ENCODE results near the gene PCBP3.
A peak's percentile ranks its signal among the peaks of the same experiment; 100 is the strongest.

PCBP3 gene

GRCh38 chr21:45875416-45875760 lies 231.9 kb downstream of the PCBP3 start:
- no peak for DNase-seq (ENCODE audit: low read depth)

DNA sequence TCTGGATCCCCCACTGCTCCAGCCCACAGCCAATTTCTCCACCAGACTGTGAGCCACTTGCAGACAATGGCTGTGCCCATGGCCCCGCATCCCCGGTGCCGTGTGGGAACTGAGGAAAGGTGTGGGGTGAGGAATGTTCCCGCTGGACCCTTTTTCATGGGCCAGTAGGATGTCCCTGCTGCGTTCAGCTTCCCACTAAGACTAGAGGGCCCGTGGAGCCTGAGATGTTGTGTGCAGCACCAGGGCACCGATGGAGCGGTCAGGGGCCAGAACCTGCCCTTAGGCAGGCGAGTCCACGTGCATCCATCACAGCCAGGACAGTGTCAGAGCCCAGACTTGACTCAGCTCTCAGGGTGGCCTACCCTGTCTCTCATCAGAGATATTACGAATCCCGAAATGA lies 232.4 kb downstream of the PCBP3 start:
- DNase-seq (ENCODE audit: low read depth): no peak

GRCh38 chr21:45876381-45877170 lies 233.1 kb downstream of the PCBP3 start:
- DNase-seq (ENCODE audit: low read depth): no peak

DNA sequence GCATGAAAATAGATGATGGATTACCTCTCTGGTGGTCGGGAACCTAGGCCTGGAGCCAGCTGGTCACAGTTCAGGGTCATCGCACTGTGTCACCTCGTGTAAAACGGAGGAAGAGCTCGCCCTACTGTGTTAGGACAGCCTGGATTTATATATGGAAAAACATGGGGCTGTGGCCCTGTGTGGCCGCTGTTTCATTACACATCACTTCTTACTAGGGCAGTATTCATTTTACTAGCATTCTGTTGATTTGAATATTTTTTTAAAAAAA lies 233.6 kb downstream of the PCBP3 start:
- DNase-seq (ENCODE audit: low read depth): no peak

DNA sequence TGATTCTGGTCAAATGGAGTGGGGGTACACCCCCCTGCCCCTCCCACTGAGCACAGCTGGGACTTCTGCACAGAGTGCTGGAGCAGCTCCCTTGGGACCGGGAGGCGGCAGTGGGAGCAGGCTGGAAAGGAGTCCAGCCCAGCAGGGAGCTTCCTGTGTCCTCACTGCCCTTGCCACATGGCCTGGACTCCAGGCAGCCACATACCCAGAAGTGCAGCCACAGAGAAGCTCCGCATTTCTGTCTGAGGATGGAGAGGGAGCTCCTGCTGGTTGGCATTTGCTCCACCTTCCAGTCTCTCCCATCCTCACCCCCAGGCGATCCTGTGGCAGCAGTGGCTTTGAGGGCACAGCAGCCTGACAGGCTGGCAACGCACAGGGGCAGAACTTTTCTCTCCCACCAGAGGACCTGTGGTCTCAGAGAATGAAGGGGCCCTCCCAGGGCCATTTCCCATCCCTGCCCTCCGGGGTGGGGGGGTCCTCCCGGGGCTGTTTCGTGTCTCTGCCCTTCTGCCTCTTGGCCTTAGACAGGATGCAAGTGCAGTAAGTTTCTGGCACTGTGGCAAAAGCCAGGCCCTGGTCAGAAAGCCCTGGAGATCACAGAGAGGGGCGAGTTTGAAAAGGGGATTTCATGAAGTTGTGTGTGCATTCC lies 234.4 kb downstream of the PCBP3 start:
- DNase-seq (ENCODE audit: low read depth): no peak

DNA sequence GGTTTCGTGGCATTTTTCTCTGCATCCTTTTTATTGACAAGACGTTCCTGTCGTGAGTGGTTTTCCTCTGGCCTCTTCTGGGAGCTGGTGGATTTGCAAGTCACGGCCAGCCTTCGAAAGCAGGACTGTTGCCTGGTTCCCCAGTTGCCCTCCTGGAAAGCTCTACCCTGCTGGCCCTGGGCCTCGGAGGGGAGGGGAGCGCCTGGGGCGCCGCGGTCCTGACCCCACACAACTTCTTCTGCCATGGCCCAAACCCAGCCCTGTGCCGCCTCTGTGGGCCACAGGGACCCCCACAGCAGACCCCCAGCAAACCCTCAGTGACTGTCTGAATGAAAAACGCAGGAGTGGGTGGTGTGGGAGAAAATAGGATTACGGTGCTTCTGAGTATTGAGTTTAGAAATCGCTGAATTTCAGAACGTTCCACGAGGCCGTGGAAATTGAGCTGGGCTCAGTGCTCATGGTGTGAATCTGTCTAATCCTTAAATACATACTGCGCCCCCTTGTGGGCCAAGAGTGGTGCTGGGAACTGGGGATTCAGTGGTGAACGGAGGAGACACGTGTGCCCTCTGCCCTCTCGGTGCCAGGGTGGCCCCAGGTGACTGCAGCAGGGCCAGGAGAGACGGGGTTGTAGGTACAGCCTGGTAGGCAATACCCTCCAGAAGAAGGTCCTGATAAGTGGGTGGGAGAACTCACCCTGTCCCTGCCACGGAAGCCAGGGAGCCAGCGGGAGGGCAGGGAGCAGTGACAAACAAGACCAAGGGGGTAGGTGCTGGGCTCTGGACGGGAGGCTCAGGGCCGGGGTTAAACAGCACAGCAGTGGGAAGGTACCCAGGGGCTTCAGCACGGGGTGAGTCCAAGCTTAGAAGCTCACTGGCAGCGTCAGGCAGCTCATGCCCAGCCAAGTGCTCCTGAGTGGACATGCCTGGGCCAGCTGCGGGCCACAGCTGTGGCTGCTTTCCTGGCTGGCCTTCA lies 236.9 kb downstream of the PCBP3 start:
- peak; percentile 51 for DNase-seq (ENCODE audit: low read depth)

GRCh38 chr21:45882645-45883044 lies 239.1 kb downstream of the PCBP3 start:
- no peak for DNase-seq (ENCODE audit: low read depth)

DNA sequence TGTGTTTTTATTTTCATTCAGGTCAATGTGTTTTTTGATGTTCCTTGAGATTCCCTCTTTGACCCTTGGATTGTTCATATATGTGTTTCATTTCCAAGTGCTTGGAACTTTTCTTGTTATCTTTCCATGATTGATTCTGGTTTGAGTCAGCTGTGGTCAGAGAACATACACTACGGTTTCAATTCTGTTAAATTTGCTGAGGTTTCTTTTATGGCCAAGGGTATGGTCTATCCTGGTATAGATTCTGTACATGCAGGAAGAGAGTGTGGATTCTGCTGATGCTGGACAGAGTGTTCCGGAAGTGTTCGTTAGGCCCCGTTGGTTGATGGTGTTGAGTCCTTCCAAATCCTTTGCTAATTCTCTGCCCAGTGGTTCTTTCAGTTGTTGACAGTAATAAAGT lies 239.6 kb downstream of the PCBP3 start:
- DNase-seq (ENCODE audit: low read depth): no peak

DNA sequence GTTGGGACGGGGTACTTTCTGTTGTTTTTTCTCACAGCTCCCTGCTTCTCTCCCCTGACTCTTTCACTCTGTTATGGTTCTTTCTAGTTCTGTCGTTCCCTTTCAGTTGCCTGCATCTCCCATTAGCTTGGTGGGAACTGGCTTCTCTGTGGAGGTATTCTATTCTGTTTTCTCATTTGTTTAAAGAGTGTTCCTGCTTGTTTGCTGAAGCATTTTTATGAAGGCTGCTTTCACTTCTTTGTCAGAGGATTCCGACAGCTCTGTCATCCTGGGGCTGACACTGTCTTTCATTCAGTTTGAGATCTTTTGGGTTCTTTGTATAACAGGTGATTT lies 242.0 kb downstream of the PCBP3 start:
- DNase-seq (ENCODE audit: low read depth): no peak

- DNase-seq (ENCODE audit: low read depth): peak; percentile 13
Observed at GRCh38 chr21:45885930-45886601, 242.5 kb downstream of the PCBP3 start.

DNA sequence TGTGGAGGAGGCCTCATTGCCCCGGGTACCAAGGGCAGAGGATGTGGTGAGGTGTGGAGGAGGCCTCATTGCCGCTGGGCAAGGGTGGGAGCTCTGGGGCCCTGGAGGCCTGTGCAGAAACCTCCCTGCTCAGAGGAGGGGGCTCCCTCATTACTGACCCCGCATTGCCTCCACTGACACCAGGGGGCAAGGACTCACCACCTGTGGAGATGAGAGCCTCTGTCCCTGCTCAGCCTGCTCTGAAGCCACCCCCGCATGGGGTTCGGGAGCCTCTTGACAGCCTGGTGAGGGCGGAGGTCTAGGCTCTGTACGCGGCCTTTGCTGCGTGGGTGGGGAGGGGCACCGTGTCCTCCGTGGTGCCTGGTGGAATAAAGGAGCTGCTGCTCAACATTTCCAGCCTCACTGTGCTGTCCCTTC lies 243.1 kb downstream of the PCBP3 start:
- no peak for DNase-seq (ENCODE audit: low read depth)

- DNase-seq (ENCODE audit: low read depth): no peak
Observed at GRCh38 chr21:45887120-45887611, 243.6 kb downstream of the PCBP3 start.

GRCh38 chr21:45887788-45888187 lies 244.3 kb downstream of the PCBP3 start:
- DNase-seq (ENCODE audit: low read depth): no peak

GRCh38 chr21:45888386-45889009 lies 245.0 kb downstream of the PCBP3 start:
- no peak for DNase-seq (ENCODE audit: low read depth)

DNA sequence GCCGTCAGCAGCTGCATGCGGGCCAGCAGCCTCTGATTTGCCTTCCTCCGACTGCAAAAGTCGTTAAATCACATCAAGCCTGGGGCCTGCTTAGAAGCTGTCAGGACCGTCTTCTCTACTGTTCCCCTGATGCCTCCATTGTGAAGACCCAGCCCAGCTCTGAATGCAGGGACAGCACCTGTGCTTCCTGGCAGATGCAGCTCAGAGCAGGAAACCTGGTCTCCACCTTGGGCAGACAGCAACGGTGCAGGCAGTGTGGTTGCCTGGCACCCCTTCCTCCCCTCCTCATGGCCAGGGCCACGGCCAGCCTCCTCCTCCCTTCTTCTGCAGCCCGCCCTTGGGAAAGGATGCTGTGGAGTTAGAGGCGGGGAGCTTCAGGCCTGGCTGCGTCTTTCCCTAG lies 245.7 kb downstream of the PCBP3 start:
- DNase-seq (ENCODE audit: low read depth): no peak

DNA sequence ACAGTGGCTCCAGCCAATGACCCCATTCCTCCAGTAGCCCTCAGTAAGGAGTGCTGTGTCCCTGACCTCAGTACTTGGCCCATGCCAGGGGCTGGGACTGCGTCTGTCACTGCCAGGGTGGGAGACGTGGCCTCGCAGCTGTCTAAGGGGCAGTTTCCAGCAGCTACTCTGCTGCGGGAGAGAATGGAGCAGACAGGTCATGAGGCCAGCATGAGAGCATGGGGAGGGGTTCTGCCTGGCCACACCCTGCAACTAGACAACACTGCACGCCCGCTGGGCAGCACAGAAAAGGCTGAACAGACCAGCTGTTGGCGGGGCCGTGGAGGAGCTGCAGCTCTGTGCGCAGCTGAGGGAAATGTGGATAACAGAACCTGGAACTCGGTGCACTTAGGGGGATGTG lies 246.4 kb downstream of the PCBP3 start:
- no peak for DNase-seq (ENCODE audit: low read depth)

DNA sequence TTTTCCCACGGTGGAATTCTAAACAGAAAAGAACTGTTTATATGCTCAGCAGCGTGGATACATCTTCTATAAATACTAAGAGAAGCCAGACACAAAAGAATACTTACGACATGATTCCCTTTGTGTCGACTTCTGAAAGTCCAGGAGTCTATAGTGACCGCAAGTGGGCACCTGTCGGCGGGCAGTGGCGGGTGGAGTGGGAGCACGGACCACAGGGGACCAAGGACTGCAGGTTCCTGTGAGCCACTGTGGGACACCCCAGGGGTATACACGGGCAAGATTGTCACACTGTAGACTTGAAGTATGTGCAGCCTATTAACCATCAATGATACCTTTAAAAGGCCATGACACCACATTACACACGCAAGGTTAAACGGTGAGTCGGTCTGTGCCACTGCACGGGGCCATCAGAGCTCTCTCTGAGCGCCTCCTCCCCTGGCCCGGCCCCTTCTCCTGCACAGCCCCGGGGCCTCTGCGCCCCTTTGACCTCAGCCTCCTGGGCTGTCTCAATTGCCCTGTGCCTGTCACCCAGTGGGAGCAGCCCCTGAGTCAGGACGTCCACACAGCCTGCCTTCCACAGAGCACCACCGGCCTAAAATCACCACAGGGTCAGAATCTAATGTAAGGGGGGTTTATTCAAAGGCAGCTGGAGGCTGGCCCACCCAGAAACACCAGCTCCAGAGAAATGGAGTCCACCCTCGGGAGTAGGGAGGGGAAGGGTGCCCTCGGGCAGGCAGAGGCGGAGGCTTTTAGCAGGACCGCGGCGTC lies 248.0 kb downstream of the PCBP3 start:
- no peak for DNase-seq (ENCODE audit: low read depth)

GRCh38 chr21:45892156-45892915 lies 248.8 kb downstream of the PCBP3 start:
- no peak for DNase-seq (ENCODE audit: low read depth)

DNA sequence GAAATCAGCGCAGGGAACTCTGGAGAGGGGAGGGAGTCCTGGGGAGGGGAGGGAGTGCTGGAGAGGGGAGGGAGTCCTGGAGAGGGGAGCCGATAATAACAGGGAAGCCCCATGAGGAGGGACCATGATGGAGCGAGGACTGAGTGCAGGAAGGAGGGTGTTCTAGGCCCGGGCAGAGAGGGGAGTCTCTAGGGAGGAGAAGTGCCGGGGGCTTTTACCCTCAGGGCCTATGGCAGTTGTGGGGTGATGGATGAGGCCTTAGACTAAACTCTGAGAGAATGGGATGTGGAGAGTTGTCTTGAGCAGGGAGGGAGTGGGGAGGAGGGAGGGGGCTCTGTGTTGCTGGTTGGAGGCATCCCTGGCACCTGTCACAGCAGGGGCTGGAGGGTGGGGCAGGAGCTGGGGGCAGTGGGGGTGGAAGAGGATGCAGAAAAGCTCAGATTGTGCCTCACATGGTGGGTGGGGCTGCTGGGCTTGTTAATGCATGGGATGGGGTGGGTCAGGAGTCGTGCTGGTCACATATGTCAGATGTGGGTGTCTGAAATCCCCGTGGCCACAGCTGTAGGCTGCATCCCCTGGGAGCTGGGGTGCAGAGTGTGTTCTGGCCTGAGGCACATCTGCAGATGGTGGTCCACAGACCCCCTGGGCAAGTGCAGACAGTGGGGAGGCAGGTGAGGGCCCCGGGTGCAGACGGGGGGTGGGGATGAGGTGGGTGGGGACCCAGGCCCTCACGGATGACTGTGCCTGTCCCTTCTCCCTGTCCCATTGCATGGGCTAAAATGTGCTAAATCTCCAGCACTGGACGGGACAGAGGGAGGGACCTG lies 249.6 kb downstream of the PCBP3 start:
- DNase-seq (ENCODE audit: low read depth): no peak
